Gastroesophageal sphincter (tissue), 3 donors: ENCODE results near the gene ANKS1B.

Source experiments
- EP300 ChIP-seq: sonication (generic); formaldehyde crosslinking; IDR thresholded peaks from one replicate; pipeline ENCODE4 v1.6.1; 2017; ENCODE audit warnings: antibody characterized with exemption, mild to moderate bottlenecking
- POLR2A ChIP-seq, 2 donors: fragments of 450-650 bp; IDR thresholded peaks; one replicate each; pipeline ENCODE4 v1.6.1; 2017; ENCODE audit warnings: antibody characterized with exemption in 2 of 2, mild to moderate bottlenecking in 2 of 2, moderate library complexity in 1 of 2
- POLR2AphosphoS5 ChIP-seq: sonication (generic); formaldehyde crosslinking; IDR thresholded peaks from one replicate; pipeline ENCODE4 v1.6.1; 2017; ENCODE audit warnings: antibody characterized with exemption
- TF ChIP-seq, protein P1 (sequence below), 4 experiments: fragments of 200-600 bp in 2 of 4; fragments of 450-650 bp in 2 of 4; sonication (generic) in 1 of 4; IDR thresholded peaks; one replicate each; pipeline ENCODE4 v1.5.1; 2017 to 2019; ENCODE audit warnings: antibody characterized with exemption in 4 of 4, mild to moderate bottlenecking in 2 of 4, moderate library complexity in 2 of 4

DNA sequence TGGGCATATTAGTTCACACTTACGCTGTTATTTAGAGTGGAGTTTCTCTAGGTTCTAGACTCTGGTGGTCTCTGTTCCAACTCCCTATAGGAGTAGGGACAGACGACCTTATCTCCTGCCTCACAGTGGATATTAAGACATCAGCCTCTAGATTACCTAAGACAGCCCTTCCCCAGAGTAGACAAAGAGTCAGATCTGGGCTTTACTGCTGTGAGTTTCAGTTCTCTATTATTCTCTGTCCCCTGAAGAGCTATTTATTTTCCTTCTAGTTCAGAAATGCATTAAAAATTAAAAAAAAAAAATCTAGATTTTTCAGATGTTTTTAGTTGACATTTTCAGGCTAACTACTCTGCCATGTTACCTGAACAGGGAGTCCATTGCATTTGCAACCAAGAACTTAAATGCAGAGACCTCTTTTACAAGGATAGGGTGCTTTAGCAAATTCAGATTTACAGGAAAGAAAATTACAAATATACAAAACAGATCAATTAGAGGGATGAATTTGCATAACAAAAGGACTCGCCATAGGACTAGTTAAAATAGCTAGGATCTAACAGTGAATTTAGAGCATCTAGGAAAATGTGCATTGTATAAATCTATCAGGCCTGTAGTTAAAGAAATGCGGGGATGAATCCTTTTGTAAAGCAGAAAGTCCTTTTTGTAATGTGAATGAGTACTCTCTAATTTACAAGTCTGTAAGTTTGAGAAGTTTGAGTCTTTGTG lies 958.2 kb downstream of the ANKS1B start:
- TF ChIP-seq, protein P1, sequence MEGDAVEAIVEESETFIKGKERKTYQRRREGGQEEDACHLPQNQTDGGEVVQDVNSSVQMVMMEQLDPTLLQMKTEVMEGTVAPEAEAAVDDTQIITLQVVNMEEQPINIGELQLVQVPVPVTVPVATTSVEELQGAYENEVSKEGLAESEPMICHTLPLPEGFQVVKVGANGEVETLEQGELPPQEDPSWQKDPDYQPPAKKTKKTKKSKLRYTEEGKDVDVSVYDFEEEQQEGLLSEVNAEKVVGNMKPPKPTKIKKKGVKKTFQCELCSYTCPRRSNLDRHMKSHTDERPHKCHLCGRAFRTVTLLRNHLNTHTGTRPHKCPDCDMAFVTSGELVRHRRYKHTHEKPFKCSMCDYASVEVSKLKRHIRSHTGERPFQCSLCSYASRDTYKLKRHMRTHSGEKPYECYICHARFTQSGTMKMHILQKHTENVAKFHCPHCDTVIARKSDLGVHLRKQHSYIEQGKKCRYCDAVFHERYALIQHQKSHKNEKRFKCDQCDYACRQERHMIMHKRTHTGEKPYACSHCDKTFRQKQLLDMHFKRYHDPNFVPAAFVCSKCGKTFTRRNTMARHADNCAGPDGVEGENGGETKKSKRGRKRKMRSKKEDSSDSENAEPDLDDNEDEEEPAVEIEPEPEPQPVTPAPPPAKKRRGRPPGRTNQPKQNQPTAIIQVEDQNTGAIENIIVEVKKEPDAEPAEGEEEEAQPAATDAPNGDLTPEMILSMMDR (IDR thresholded peaks at IDR 0.05) = no peak
- no peak for TF ChIP-seq POLR2AphosphoS5
- no peak for TF ChIP-seq EP300
- TF ChIP-seq POLR2A (IDR thresholded peaks at IDR 0.05) = no peak
